SH-SY5Y (cell line): ENCODE data around the gene EPB42.
A peak's percentile ranks its signal among the peaks of the same experiment; 100 is the strongest.

Source experiments
- GATA2 ChIP-seq: IDR thresholded peaks from 2 replicates; pipeline ENCODE4 v1.6.1; 2011; ENCODE audit warnings: mild to moderate bottlenecking, low read depth, low read length
- GATA3 ChIP-seq: IDR thresholded peaks from 2 replicates; pipeline ENCODE4 v1.6.1; 2011; ENCODE audit warnings: low read depth, mild to moderate bottlenecking, low read length, moderate library complexity

EPB42 gene

DNA sequence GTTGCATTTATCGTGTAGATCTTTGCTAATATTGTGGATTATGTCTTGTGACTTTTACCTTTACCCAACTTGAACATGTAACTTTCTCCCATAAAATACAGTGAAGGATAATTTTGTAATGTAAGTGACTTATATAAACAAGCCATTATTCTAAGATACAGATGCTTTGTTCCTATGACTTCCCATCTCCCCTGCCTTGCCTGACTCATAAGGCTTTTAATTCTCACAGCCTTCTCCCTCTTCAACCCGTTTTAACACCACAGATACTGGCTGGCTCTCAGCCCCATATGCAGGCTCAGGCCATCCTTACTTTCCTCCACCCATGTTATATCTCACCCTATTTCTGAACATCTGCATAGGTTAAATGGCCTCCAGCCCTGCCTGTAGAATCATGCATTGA lies 31.5 kb downstream of the EPB42 start:
- TF ChIP-seq GATA2: no peak
- TF ChIP-seq GATA3: no peak

DNA sequence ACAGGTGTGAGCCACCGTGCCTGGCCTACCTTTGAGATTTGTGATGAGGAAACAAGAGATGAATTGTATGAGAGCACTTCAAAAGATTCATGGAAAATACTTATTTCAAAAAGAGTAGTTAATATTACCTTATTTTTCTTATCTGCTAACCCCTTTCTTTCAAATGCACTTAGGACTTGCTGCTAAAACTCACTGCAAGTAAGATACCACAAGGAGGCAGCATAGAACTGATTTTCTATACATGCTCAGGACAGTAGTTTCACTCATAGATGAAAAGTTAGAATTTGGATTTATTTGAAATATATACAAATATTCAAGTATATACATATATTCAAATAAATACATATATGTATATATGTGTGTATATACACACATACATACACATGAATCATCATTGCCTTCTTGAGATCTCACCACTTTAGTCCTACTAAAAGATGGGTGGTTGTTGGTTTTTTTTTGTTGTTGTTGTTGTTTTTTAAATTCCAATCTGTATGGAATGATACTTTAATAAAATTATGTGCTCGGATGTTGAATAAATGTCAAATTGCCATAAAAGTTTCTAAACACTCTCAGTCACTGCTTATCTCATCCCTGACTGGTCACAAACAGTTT lies 33.2 kb downstream of the EPB42 start:
- TF ChIP-seq GATA2: no peak
- no peak for TF ChIP-seq GATA3

GRCh38 chr15:43186003-43186353 lies 34.8 kb downstream of the EPB42 start:
- no peak for TF ChIP-seq GATA3
- no peak for TF ChIP-seq GATA2

- TF ChIP-seq GATA3 (no peak), GATA2 (peak; percentile 56)
These were observed 35.4 kb downstream of the EPB42 start, which contains the start of gene CCNDBP1 for GRCh38 chr15:43185157-43186002. TSS of gene CCNDBP1 (plus strand) at chr15:43185403. CDS start at chr15:43185499, 96 bp downstream.

DNA sequence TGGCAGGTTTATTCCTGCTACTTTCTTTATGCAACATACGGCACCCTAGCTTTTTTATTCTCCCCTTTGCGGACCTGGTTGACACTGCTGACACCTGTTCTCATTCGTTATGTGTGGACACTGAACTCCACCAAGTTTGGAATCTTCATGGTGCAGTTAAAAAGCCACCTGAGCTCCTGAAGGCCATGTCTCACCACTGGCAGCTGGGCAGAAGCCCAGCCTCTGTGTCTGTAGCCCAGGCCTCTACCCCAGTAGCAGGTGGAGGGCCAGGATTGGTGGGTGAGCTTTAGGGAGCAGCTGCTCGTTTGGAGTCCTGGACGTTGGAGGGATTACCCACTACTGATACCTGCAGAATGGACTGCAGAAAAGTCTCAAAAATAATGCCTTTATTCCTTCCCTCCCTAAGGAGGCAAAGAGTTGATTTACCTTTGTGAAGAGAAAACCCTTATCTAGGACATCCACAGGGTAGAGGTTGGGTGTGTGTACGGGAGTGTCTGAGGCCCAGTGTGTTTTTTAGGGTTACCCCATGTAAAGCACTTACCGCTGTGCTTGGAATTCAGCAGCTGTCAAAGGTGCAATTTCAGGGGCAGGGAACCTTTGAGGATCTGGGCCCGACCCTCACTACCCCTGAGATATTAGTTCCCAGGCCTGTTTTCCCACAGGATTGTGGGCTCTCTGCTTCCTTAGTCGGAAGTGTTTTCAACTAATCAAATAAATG lies 36.3 kb downstream of the EPB42 start:
- no peak for TF ChIP-seq GATA3
- TF ChIP-seq GATA2: no peak

- TF ChIP-seq GATA3: no peak
- no peak for TF ChIP-seq GATA2
These were observed 37.5 kb downstream of the EPB42 start for GRCh38 chr15:43183270-43183669.

- TF ChIP-seq GATA3 (no peak), GATA2 (no peak)
These were observed 50.9 kb downstream of the EPB42 start for GRCh38 chr15:43169888-43170287.

DNA sequence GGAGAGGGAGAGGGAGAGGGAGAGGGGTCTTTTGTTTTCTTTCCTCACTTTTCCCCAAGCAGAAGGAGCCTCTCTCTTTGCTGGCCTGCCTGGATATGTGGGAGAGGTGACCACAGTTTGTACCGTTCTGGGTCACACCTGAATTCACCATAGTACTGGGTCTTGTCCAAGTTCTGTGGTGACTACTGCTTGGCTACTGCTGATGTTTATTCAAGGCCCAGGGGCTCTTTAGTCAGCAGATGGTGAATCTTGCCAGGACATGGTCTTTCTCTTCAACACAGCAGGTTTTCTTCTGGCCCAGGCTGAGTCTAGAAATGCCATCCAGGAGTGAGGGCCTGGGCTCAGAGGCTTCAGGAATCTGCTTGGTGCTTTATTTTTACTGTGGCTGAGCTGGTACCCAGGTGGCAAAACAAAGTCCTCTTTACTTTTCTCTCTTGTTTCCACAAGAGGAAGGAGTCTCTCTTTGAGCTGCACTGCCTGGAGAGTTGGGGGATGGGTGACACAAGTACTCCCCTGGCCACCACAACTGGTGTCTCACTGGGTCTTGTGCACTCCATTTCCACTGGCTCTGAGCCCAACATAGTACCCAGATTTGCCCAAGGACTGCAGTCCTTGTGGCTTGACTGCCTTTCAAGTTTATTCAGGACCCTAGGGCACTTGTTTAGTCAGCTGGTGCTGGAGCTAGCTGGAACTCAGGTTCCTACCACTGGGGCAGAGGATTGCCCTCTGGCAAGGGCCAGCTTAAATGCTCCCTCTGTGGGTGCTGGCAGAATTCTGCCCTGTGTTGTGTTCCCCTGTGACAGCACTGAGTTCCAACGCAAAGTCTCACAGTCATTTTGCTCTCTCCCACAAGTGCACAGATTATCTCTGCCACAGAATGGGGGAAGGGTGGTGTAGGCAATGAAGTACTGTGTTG lies 52.4 kb downstream of the EPB42 start:
- TF ChIP-seq GATA2 (no peak), GATA3 (no peak)

DNA sequence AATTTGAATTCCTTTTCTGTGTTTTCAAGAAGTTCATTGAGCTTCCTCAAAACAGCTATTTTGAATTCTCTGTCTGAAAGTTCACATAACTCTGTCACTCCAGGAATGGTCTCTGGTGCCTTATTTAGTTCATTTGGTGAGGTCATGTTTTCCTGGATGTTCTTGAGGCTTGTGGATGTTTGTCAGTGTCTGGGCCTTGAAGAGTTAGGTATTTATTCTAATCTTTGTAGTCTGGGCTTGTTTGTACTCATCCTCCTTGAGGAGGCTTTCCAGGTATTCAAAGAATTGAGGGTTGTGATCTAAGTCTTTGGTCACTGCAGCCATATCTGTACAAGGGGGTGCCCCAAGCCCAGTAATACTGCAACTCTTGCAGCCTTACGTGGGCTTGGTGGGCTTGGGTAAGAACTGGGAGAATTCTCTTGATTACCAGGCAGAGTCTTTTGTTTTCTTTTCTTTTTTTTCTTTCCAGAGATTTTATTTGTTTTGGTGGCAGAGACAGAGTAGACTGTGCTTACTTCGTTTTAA lies 55.0 kb downstream of the EPB42 start:
- no peak for TF ChIP-seq GATA3
- no peak for TF ChIP-seq GATA2

DNA sequence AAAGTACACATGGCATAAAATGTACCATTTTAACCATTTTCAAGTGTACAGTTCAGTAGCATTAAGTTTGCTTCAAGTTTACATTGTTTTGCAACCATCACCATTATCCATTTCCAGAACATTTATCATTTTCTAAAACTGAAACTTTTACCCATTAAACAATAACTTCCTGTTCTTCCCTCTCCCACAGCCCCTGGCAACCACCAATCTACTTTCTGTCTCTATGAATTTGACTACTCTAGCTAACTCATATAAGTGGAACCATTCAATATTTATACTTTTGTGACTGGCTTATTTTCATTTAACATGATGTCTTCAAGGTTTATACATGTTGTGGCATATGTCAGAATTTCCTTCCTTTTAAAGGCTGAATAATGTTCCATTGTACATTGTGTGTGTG lies 67.5 kb downstream of the EPB42 start:
- TF ChIP-seq GATA2 (no peak), GATA3 (no peak)

GRCh38 chr15:43151688-43152087 lies 69.1 kb downstream of the EPB42 start:
- TF ChIP-seq GATA3 (no peak), GATA2 (no peak)

DNA sequence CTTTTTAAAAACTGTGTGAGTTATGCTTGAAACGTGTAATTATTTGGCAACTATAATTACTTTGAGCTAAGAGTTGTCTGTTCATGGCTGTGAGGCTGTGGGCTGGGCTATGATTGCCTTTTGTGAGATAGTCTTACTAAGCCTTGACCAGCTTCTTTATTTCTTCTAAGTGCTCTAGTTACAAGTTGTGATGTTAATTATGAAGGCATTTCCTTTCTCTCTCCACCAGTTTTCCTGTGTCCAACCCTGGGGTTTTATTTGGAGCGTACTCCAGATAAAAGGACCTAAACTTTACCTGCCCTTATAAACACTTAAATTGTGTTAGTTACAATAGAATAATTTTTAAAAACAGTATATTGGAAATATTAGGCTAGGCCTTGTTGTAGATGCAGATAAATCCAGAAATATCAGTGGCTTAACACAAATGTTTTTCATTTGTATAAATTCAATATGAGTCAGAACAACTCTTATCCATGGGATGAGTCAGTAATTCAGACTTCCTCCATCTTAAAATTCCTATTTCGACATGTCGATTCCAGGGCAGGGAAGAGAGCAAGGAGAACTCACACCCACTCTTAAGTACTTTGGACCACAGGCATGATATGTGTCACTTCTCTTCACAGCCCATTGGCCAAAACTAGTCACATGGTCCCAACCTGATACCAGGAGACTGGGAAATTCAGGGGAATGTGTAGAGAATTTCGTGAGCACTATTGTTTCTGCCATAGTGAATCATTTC lies 70.5 kb downstream of the EPB42 start:
- no peak for TF ChIP-seq GATA2
